NB4 (cell line): ENCODE results near the gene RXRB.

ENCODE experiments used
- CTCF ChIP-seq: IDR thresholded peaks from one replicate; pipeline ENCODE4 v1.5.1; 2012; ENCODE audit warnings: low read depth, low read length
- MAX ChIP-seq: IDR thresholded peaks from 2 replicates; pipeline ENCODE4 v1.6.1; 2011; ENCODE audit warnings: low read depth, low read length
- POLR2A ChIP-seq: IDR thresholded peaks from 2 replicates; pipeline ENCODE4 v1.6.1; 2011; ENCODE audit warnings: mild to moderate bottlenecking; ENCODE audit not compliant: insufficient read length; ENCODE audit errors: extremely low read depth

GRCh38 chr6:33175436-33176069 lies 24.9 kb downstream of the RXRB start:
- TF ChIP-seq CTCF (no peak), POLR2A (no peak), MAX (no peak)
